Bronchial epithelial cell (primary cell): ENCODE data around the gene SRSF10. TPM values are rescaled to one million over a fixed set of nuclear protein-coding genes. Genes with fewer than 3 reads are reported as not detected.
"Not testable (repeated sequence)": the region's sequence is repeated elsewhere in the genome, so short reads cannot be mapped to it uniquely, and the experiment has no call there.

Source experiments
- DNase-seq: peaks from one replicate; pipeline ENCODE4 v3.0.0-alpha.2; 2010; ENCODE audit warnings: low read depth
- FAIRE-seq: peaks from 2 replicates; lab custom pipeline; 2011; peaks lifted over from hg19 to GRCh38; lab: Jason Lieb, UNC
- H3K27me3 ChIP-seq: 2 replicates; pipeline ENCODE4 v1.5.1; 2011; ENCODE audit warnings: low read length; ENCODE audit not compliant: control insufficient read depth, insufficient read depth
- H3K36me3 ChIP-seq: 2 replicates; pipeline ENCODE4 v1.5.1; 2011; ENCODE audit warnings: low read length; ENCODE audit not compliant: control insufficient read depth, insufficient read depth
- H3K4me3 ChIP-seq: 2 replicates; pipeline ENCODE4 v1.5.1; 2011; ENCODE audit warnings: mild to moderate bottlenecking, low read depth, low read length, control low read depth
- total RNA-seq: library from RNA; depleted of rRNA; stranded (reverse); fragments of >200 nt; gene quantifications from 2 replicates; pipeline ENCODE4 v1.2.1, GENCODE V29; 2014
- TF ChIP-seq, protein P1 (sequence below): IDR thresholded peaks from 2 replicates; pipeline ENCODE4 v1.5.1; 2011; ENCODE audit warnings: mild to moderate bottlenecking, moderate library complexity, low read length, control low read depth, inconsistent platforms; ENCODE audit not compliant: insufficient read depth, severe bottlenecking

Gene SRSF10
- total RNA-seq, 1 donor from 2014 or later = 52.1 TPM

DNA sequence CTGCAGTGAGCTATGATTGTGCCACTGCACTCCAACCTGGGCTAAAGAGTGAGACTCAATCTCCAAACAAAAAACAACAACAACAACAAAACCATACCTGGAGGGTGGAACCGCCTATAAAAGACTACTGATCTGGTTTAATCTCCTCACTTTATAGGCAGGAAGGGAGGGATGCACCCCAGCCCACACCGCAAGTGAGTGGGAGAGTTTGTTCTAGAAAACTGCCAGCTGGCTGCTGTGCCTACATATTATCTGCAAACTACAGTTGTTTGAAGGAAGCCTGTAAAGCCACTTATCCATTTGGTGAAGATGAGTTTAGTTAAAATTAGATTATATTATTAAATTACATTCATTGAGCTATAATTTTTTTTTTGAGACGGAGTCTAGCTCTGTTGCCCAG, 9.1 kb upstream of the SRSF10 start:
- DNase-seq (no peak), FAIRE-seq (no peak)
- no peaks in the 10 kb centered on the region for H3K27me3 ChIP-seq
- no peaks in the 10 kb centered on the region for H3K36me3 ChIP-seq
- H3K4me3 ChIP-seq = no peak overlapping the region
- TF ChIP-seq, protein P1, sequence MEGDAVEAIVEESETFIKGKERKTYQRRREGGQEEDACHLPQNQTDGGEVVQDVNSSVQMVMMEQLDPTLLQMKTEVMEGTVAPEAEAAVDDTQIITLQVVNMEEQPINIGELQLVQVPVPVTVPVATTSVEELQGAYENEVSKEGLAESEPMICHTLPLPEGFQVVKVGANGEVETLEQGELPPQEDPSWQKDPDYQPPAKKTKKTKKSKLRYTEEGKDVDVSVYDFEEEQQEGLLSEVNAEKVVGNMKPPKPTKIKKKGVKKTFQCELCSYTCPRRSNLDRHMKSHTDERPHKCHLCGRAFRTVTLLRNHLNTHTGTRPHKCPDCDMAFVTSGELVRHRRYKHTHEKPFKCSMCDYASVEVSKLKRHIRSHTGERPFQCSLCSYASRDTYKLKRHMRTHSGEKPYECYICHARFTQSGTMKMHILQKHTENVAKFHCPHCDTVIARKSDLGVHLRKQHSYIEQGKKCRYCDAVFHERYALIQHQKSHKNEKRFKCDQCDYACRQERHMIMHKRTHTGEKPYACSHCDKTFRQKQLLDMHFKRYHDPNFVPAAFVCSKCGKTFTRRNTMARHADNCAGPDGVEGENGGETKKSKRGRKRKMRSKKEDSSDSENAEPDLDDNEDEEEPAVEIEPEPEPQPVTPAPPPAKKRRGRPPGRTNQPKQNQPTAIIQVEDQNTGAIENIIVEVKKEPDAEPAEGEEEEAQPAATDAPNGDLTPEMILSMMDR = no peak

DNA sequence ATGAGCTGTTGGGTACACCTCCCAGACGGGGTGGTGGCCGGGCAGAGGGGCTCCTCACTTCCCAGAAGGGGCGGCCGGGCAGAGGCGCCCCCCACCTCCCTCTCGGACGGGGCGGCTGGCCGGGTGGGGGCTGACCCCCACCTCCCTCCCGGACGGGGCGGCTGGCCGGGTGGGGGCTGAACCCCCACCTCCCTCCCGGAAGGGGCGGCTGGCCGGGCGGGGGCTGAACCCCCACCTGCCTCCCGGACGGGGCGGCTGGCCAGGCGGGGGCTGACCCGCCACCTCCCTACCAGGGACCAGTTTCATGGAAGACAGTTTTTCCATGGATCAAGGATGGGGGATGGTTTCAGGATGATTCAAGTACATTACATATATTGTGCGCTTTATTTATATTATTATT, 6.9 kb upstream of the SRSF10 start:
- H3K36me3 ChIP-seq, FAIRE-seq, H3K27me3 ChIP-seq, H3K4me3 ChIP-seq, DNase-seq: not testable (repeated sequence)

DNA sequence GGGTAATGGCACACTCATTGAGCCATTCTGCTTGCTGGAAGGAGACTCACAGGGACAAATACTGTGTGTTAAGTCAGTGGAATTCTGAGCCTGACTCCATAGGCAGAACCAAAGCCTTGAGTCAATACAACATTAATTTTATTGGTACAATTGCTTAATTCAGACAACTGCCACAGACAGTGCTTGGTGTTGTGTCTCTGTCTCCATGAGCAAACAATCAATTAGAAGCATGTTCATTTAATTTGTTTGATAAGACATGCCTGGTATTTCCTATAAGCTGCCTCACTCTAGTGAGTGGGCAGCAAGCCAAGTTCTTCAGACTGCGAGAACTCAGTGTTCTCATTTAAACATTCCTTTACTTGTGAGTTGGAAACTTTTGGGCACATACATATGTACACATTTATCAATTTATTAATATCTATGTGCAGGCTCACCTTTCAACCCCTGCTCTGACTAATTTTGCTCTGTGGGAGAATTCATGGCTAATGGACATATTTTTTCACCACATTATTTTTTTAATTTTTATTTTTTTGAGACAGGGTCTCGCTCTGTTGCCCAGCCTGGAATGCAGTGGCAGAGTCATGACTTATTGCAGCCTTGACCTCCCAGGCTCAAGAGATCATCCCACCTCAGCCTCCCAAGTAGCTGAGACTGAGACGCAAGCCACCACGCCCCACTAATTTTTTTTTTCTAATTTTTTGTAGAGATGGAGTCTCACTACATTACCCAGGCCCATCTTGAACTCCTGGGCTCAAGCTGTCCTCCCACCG, 4.5 kb upstream of the SRSF10 start:
- Histone ChIP-seq H3K36me3 (no peaks in the 10 kb centered on the region), H3K27me3 (no peaks in the 10 kb centered on the region), H3K4me3 (no peak overlapping the region)
- TF ChIP-seq, protein P1 = no peak
- peak; percentile 73 for DNase-seq
- no peak for FAIRE-seq

DNA sequence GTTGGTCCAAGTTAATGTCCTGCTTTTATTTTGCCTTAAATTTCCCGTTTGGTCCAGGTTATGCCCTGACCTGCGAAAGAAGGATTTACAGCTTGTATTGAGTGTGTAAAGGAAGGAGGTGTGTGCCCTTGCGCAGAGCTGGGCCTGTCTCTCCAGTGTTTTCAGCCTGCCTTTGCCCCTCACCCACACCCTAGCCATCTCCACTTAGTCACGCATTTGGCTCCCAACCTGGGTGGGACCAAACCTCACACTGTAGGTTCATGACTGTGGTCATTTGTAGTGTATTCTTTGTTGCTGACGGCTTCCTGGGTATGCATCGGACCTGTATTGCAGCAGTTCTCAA, 572 bp upstream of the SRSF10 start:
- FAIRE-seq = no peak
- H3K4me3 ChIP-seq = peak overlapping the region; percentile 94
- TF ChIP-seq, protein P1 = no peak
- no peaks in the 10 kb centered on the region for H3K27me3 ChIP-seq
- peak; percentile 73 for DNase-seq
- H3K36me3 ChIP-seq = no peaks in the 10 kb centered on the region

DNA sequence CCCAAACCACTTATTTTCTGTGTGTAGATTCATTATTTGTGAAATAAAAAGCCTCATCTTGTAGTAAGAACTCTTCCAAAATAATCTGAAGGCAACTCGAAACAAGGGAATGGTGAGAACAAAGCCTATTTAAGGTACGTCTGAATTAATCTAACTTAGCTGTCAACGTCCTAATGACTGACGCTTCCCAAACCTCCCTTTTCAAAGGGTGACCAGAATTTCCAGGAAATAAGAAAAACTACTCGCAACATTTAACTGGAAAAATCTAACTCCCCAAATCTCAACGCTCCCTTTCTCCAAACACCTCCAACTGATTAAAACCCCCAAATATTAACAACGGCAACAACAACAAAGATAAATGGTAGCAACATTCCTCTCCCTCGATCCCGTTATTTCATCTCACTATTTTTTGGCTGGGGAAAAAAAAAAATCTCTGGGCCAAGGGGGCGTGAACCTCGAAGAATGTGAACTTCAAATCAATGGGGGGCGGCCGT, 693 bp downstream of the SRSF10 start:
- TF ChIP-seq, protein P1 = no peak
- FAIRE-seq = no peak
- Histone ChIP-seq H3K4me3 (peak overlapping the region; percentile 94), H3K27me3 (no peaks in the 10 kb centered on the region), H3K36me3 (no peaks in the 10 kb centered on the region)
- DNase-seq = no peak

DNA sequence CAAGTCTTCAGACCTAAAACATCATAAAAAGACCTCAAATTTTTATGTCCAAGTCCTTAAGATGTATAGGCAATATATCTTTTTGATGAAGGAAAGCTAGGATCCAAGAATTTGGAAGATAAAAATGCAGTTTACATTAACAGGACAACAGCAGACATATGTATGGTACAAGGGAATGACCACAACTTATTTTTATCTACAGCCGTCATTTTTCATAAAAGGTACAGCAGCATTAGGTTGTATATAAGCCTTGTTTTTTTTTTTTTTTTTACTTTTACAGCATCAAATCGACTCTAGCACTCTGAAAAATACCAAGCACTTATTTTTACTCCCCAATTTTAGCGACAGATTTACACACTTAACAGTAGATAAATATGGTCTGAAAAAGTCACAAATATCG, 1.3 kb downstream of the SRSF10 start:
- no peaks in the 10 kb centered on the region for H3K36me3 ChIP-seq
- TF ChIP-seq, protein P1 = no peak
- H3K4me3 ChIP-seq = peak overlapping the region; percentile 94
- no peaks in the 10 kb centered on the region for H3K27me3 ChIP-seq
- FAIRE-seq (no peak), DNase-seq (no peak)
